ENCODE measurements around the gene C5orf15.

C5orf15 gene

GRCh38 chr5:133925269-133925668 lies 43.2 kb downstream of the C5orf15 start:
- no peak for FAIRE-seq
- DNase-seq (ENCODE audit: low spot score) = no peak

GRCh38 chr5:133924221-133924920 lies 44.1 kb downstream of the C5orf15 start:
- no peak for FAIRE-seq
- no peak for DNase-seq (ENCODE audit: low spot score)

- DNase-seq (ENCODE audit: low spot score) = no peak
- FAIRE-seq = no peak
These were observed 46.4 kb downstream of the C5orf15 start for GRCh38 chr5:133921979-133922378.

GRCh38 chr5:133921069-133921468 lies 47.4 kb downstream of the C5orf15 start:
- DNase-seq (ENCODE audit: low spot score) (no peak), FAIRE-seq (no peak)

GRCh38 chr5:133919148-133920136 lies 49.0 kb downstream of the C5orf15 start:
- no peak for FAIRE-seq
- no peak for DNase-seq (ENCODE audit: low spot score)

- no peak for FAIRE-seq
- no peak for DNase-seq (ENCODE audit: low spot score)
These were observed 49.7 kb downstream of the C5orf15 start for GRCh38 chr5:133918731-133919130.

- FAIRE-seq (no peak), DNase-seq (ENCODE audit: low spot score) (no peak)
These were observed 50.1 kb downstream of the C5orf15 start for GRCh38 chr5:133918316-133918715.

GRCh38 chr5:133917785-133918184 lies 50.6 kb downstream of the C5orf15 start:
- DNase-seq (ENCODE audit: low spot score) (no peak), FAIRE-seq (no peak)

GRCh38 chr5:133916914-133917313 lies 51.5 kb downstream of the C5orf15 start:
- no peak for DNase-seq (ENCODE audit: low spot score)

GRCh38 chr5:133916479-133916878 lies 51.9 kb downstream of the C5orf15 start:
- DNase-seq (ENCODE audit: low spot score) (no peak), FAIRE-seq (no peak)

More at GRCh38 chr5:133916914-133917313, 51.5 kb downstream of the C5orf15 start:
- no peak for FAIRE-seq

- no peak for FAIRE-seq
- DNase-seq (ENCODE audit: low spot score) = no peak
These were observed 54.0 kb downstream of the C5orf15 start for GRCh38 chr5:133914434-133914833.

- DNase-seq (ENCODE audit: low spot score) (no peak), FAIRE-seq (no peak)
These were observed 54.8 kb downstream of the C5orf15 start for GRCh38 chr5:133913413-133914155.

GRCh38 chr5:133912951-133913350 lies 55.5 kb downstream of the C5orf15 start:
- FAIRE-seq (no peak), DNase-seq (ENCODE audit: low spot score) (no peak)

GRCh38 chr5:133910571-133910970 lies 57.9 kb downstream of the C5orf15 start:
- FAIRE-seq (no peak), DNase-seq (ENCODE audit: low spot score) (no peak)

GRCh38 chr5:133909603-133910002 lies 58.8 kb downstream of the C5orf15 start:
- FAIRE-seq (no peak), DNase-seq (ENCODE audit: low spot score) (no peak)

GRCh38 chr5:133907075-133907474 lies 61.4 kb downstream of the C5orf15 start:
- FAIRE-seq = no peak
- DNase-seq (ENCODE audit: low spot score) = no peak

GRCh38 chr5:133906303-133906702 lies 62.1 kb downstream of the C5orf15 start:
- FAIRE-seq = no peak

More at GRCh38 chr5:133906303-133906702, 62.1 kb downstream of the C5orf15 start:
- DNase-seq (ENCODE audit: low spot score) = no peak
